Prostate gland (tissue), 2 donors: Measurements from ENCODE around the gene EPAS1. TPM values are rescaled to one million over a fixed set of nuclear protein-coding genes. Genes with fewer than 3 reads are reported as not detected.

Experiments used
- DNase-seq: peaks from one replicate; pipeline ENCODE4 v3.0.0-alpha.2; 2019; ENCODE audit warnings: low spot score
- H3K27ac ChIP-seq, 2 donors: fragments of 200-600 bp; sonication (generic); 2 replicates each; pipeline ENCODE4 v1.5.1; 2017 to 2019
- H3K27me3 ChIP-seq: fragments of 200-600 bp; sonication (generic); replicated peaks from 2 replicates; pipeline ENCODE4 v1.5.1; 2019; ENCODE audit not compliant: insufficient read depth
- H3K36me3 ChIP-seq, 2 donors: fragments of 200-600 bp; sonication (generic); 1 replicate in 1 of 2; 2 replicates in 1 of 2; pipeline versions ENCODE4 v1.5.1 to v1.8.1; 2017 to 2019
- H3K4me1 ChIP-seq: fragments of 200-600 bp; sonication (generic); replicated peaks from 2 replicates; pipeline ENCODE4 v1.5.1; 2019
- H3K4me3 ChIP-seq, 2 donors: fragments of 200-600 bp; sonication (generic); 2 replicates each; pipeline ENCODE4 v1.5.1; 2017 to 2019
- H3K9me3 ChIP-seq: fragments of 200-600 bp; sonication (generic); 2 replicates; pipeline ENCODE4 v1.5.1; 2017
- CTCF ChIP-seq, 4 experiments: fragments of 200-600 bp in 2 of 4; fragments of 450-650 bp in 2 of 4; sonication (generic) in 2 of 4; IDR thresholded peaks; 1 replicate in 3 of 4; 2 replicates in 1 of 4; pipeline ENCODE4 v1.5.1; 2016 to 2019; ENCODE audit warnings: antibody characterized with exemption in 4 of 4, mild to moderate bottlenecking in 2 of 4, moderate library complexity in 2 of 4
- POLR2A ChIP-seq: fragments of 450-650 bp; IDR thresholded peaks from one replicate; pipeline ENCODE4 v1.6.1; 2016; ENCODE audit warnings: antibody characterized with exemption, mild to moderate bottlenecking
- POLR2AphosphoS5 ChIP-seq: sonication (generic); formaldehyde crosslinking; IDR thresholded peaks from one replicate; pipeline ENCODE4 v1.6.1; 2017; ENCODE audit warnings: antibody characterized with exemption
- WGBS: methylation state at CpG from one replicate; pipeline ENCODE4 v1.1.5; 2018; 5-methylcytosine and 5-hydroxymethylcytosine counted together
- intact Hi-C: fragments of 100-400 bp; cut with DNase I; formaldehyde crosslinking; loops from one replicate; pipeline ENCODE4 v1.14.2; 2022
- total RNA-seq, 2 donors: library from RNA; depleted of rRNA; stranded (reverse); fragments of >200 nt; gene quantifications; one replicate each; pipeline ENCODE4 v1.1.0, GENCODE V29; 2016

Gene EPAS1
- total RNA-seq, 2 donors from 2014 or later: 109 to 356 TPM

GRCh38 chr2:46310446-46310845 is 13.2 kb downstream of the EPAS1 start:
- H3K27me3 ChIP-seq: no peaks in the 10 kb centered on the region
- intact Hi-C loops: no loop called here
- H3K4me1 ChIP-seq: peaks cover 24% of the 10 kb centered on the region
- H3K9me3 ChIP-seq: no peaks in the 10 kb centered on the region
- no peak for DNase-seq
- H3K36me3 ChIP-seq: no peaks in the 10 kb centered on the region
- no peak overlapping the region for H3K4me3 ChIP-seq
- TF ChIP-seq POLR2AphosphoS5 (no peak), CTCF (IDR thresholded peaks at IDR 0.05) (no peak), POLR2A (no peak)
- no peak overlapping the region for H3K27ac ChIP-seq
- 91% methylated on average over 5 of the region's 5 CpGs for WGBS

GRCh38 chr2:46311651-46312223 is 14.5 kb downstream of the EPAS1 start:
- TF ChIP-seq CTCF (IDR thresholded peaks at IDR 0.05) (no peak), POLR2AphosphoS5 (peak; percentile 50)
- no peak for DNase-seq
- no peaks in the 10 kb centered on the region for H3K36me3 ChIP-seq
- WGBS: 66% methylated on average over 6 of the region's 6 CpGs
- peaks cover 27% of the 10 kb centered on the region for H3K4me1 ChIP-seq
- H3K27me3 ChIP-seq: no peaks in the 10 kb centered on the region
- peak overlapping the region; percentile 45 to 66 for H3K27ac ChIP-seq
- H3K4me3 ChIP-seq: no peak overlapping the region
- H3K9me3 ChIP-seq: no peaks in the 10 kb centered on the region
- intact Hi-C loops: no loop called here

- no peaks in the 10 kb centered on the region for H3K9me3 ChIP-seq
- peak overlapping the region; percentile 17 to 66 for H3K27ac ChIP-seq
- TF ChIP-seq CTCF (IDR thresholded peaks at IDR 0.05): no peak
- TF ChIP-seq POLR2A: no peak
- TF ChIP-seq POLR2AphosphoS5: no peak
- no peaks in the 10 kb centered on the region for H3K27me3 ChIP-seq
- H3K4me3 ChIP-seq: no peak overlapping the region
- 98% methylated on average over 3 of the region's 3 CpGs for WGBS
- no peaks in the 10 kb centered on the region for H3K36me3 ChIP-seq
- intact Hi-C loops: no loop called here
- H3K4me1 ChIP-seq: peaks cover 16% of the 10 kb centered on the region
- DNase-seq: no peak
These were observed 15.9 kb downstream of the EPAS1 start for GRCh38 chr2:46313063-46313462.

- intact Hi-C loops: no loop called here
- WGBS: 77% methylated on average over 11 of the region's 11 CpGs
These were observed 17.0 kb downstream of the EPAS1 start for GRCh38 chr2:46314065-46314835.

More at GRCh38 chr2:46314065-46314835, 17.0 kb downstream of the EPAS1 start:
- H3K4me1 ChIP-seq: peaks cover 20% of the 10 kb centered on the region
- H3K4me3 ChIP-seq: no peak overlapping the region
- no peaks in the 10 kb centered on the region for H3K9me3 ChIP-seq
- H3K36me3 ChIP-seq: no peaks in the 10 kb centered on the region
- TF ChIP-seq POLR2AphosphoS5 (no peak), CTCF (IDR thresholded peaks at IDR 0.05) (no peak), POLR2A (no peak)
- no peak for DNase-seq
- peak overlapping the region; percentile 72 to 75 for H3K27ac ChIP-seq
- no peaks in the 10 kb centered on the region for H3K27me3 ChIP-seq
